ENCODE results near the gene PLD6.
"Not testable (repeated sequence)": the region's sequence is repeated elsewhere in the genome, so short reads cannot be mapped to it uniquely, and the experiment has no call there.

DNA sequence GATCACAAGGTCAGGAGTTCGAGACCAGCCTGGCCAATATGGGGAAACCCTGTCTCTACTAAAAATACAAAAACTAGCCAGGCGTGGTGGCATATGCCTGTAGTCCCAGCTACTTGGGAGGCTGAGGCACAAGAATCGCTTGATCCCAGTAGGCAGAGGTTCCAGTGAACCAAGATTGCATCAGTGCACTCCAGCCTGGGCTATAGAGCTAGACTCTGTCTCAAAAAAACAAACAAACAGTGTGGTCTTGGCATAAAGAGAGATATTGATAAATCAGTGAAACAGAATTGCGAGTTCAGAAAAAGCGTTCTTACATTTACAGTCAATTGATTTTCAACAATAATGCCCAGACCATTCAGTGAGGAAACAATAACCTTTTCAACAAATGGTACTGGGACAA lies 10.7 kb downstream of the PLD6 start:
- TF ChIP-seq, protein P1, sequence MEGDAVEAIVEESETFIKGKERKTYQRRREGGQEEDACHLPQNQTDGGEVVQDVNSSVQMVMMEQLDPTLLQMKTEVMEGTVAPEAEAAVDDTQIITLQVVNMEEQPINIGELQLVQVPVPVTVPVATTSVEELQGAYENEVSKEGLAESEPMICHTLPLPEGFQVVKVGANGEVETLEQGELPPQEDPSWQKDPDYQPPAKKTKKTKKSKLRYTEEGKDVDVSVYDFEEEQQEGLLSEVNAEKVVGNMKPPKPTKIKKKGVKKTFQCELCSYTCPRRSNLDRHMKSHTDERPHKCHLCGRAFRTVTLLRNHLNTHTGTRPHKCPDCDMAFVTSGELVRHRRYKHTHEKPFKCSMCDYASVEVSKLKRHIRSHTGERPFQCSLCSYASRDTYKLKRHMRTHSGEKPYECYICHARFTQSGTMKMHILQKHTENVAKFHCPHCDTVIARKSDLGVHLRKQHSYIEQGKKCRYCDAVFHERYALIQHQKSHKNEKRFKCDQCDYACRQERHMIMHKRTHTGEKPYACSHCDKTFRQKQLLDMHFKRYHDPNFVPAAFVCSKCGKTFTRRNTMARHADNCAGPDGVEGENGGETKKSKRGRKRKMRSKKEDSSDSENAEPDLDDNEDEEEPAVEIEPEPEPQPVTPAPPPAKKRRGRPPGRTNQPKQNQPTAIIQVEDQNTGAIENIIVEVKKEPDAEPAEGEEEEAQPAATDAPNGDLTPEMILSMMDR (IDR thresholded peaks at IDR 0.05), result not testable (repeated sequence)
- not testable (repeated sequence) for TF ChIP-seq POLR2A, POLR2AphosphoS5 (IDR thresholded peaks at IDR 0.05)

Measured in prostate gland (tissue), 2 donors.